Posterior vena cava (tissue), 2 donors: ENCODE results near the gene FXYD6. TPM values are rescaled to one million over a fixed set of nuclear protein-coding genes. Genes with fewer than 3 reads are reported as not detected.

Experiments used
- DNase-seq: peaks from one replicate; pipeline ENCODE4 v3.0.0-alpha.2; 2020; ENCODE audit warnings: low spot score
- intact Hi-C, 2 donors: fragments of 100-400 bp; cut with DNase I; formaldehyde crosslinking; loops; one replicate each; pipeline versions ENCODE4 v1.14.1 to v1.14.2; 2022 to 2023
- total RNA-seq, 2 donors: library from RNA; stranded (reverse); fragmentation: NEBNext Ultra II Directional; extraction: Animal tissue kit (Norgen Biotek cat#: 25700); gene quantifications; one replicate each; pipeline ENCODE4 v1.2.1, GENCODE V29; 2021
- donor health status: DM: yes; HTN: yes; CAD: no.
- donor health status: DM: yes; HTN: yes; CAD: no.

FXYD6 gene
- total RNA-seq, 2 donors from 2014 or later, result 62.8 to 107 TPM

- peak; percentile 24 for DNase-seq
- intact Hi-C loops, result no loop called here
Observed at GRCh38 chr11:117837791-117838190, 38.7 kb downstream of the FXYD6 start.

GRCh38 chr11:117837070-117837776, 39.2 kb downstream of the FXYD6 start:
- peak; percentile 62 for DNase-seq
- intact Hi-C loops, result no loop called here

DNA sequence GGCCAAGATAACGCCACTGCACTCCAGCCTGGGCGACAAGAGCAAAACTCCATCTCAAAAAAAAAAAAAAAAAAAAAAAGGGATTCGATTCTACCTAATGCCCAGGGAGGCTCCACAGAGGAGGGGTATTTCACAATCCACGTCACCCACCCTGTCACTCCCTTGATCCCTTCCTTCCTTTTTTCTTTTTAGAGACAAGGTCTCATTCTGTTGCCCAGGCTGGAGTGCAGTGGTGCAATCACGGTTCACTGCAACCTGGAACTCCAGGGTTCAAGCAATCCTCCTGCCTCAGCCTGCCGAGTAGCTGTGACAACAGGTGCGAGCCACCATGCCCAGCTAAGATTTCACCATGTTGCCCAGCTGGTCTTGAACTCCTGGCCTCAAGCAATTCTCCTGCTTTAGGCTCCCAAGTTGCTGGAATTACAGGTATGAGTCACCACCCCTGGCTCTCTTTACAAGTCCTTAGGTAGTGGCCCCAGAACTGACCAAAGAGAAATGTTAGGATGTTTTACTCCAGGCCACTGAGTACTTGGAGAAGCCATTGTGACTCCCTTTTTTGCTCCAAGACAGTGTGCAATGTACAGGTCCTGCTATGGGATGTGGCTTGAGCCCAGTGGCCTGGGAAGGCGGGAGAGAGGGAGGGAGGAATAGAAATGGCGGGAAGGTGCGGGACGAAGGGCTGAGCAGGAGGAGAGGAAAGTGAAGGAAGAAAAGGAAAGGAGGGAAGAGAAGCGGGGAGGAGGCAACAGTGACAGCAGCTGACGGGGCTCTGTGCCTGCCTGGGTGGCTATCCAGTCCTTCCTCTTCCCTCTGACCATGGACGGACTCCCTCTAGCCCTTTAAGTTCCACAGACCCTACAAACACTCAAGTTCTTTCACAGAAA, 40.1 kb downstream of the FXYD6 start:
- DNase-seq, result peak; percentile 64

DNA sequence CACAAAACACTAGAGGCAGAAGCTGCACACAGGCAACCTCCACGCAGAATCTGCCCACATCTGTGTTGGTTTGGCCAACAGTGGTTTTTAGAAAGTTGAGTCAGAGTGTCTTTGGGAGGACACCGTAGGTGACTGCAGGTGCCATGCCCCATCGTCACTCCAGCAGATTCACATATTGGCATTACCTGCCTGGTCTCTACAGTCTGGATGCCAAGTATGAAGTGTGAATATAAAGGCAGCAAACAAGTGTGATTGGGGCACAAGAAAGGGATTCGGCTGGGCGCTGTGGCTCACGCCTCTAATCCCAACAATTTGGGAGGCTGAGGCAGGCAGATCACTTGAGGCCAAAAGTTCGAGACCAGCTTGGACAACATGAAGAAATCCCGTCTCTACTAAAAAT, 40.9 kb downstream of the FXYD6 start:
- peak; percentile 37 for DNase-seq
- intact Hi-C loops, result no loop called here

More for the DNA sequence above, 40.1 kb downstream of the FXYD6 start:
- intact Hi-C loops, result no loop called here

GRCh38 chr11:117834838-117835443, 41.5 kb downstream of the FXYD6 start:
- peak; percentile 45 for DNase-seq
- intact Hi-C loops, result no loop called here

GRCh38 chr11:117834068-117834810, 42.2 kb downstream of the FXYD6 start:
- intact Hi-C loops, result no loop called here
- no peak for DNase-seq

GRCh38 chr11:117833401-117833891, 43.0 kb downstream of the FXYD6 start:
- DNase-seq, result peak; percentile 52

GRCh38 chr11:117832511-117832910, 43.9 kb downstream of the FXYD6 start:
- intact Hi-C loops, result no loop called here
- DNase-seq, result peak; percentile 43

More at GRCh38 chr11:117833401-117833891, 43.0 kb downstream of the FXYD6 start:
- intact Hi-C loops, result no loop called here

DNA sequence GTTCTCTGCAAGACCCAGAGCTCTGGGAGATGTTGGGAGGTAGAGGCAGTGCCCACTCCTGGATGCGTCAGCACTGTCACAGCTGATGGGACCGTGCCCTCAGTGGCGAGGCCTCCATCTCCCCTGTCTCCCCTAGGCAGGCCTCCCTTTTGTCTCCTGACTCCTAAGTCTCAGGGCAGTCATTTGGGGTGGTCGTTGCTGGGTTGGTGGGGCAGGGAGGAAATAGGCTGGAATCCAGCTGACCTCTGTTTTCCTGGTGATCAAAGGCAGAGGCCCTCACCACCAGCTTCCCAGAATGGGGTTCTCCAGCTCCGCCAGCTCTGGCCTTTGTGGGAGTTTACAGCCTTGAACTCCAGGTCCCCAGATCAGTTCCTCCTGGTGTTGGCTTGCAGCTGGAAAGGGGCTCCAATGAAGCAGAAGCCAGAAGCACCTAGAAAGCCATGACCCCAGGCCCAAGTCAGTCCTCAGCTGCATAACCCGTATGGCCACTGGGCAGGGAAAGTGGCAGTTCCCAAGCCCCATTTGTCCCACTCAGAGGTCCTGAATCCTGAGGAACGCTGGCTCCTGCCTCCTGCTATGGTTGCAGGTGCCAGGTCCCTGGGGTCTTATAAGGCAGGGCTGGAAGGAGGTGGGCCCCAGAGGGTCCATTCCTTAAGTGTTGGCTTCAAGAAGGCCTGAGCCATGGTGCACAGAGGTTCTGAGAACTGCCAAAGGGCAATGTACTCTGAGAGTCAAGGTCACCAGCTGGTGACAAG, 44.6 kb downstream of the FXYD6 start:
- DNase-seq, result peak; percentile 51
- intact Hi-C loops, result no loop called here

DNA sequence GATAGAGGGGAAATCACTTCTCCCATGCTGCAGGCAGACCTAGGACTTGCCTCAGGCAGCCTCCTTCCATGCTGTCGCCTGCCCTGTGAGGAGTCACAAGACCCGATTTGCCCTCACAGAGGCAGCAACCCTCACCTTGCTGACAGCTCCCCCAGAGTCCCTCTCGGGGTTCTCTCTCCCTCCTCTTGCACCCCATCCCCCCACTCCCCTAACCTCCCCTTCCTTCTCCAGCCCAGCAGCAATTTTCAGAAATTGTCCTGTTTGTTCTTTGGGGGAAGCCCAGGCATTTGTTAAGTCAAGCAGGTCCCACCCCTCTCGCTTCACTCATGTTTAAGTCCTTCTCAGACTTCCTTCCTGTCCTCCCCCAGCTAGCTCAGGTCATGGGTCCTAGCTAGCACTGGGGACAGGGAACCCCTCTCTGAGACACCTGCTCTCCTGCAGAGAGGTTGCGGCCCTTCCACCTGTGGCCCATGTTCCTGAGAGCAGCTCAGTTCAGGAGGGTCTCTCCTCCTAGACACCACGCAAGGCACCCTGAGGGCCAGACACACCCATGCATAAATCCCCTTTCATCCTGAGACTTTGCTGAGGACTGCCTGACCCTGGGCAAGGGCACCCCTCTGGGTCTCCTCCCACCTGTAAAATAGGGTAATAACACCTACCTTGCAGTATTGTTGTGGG, 45.6 kb downstream of the FXYD6 start:
- peak; percentile 58 for DNase-seq
- intact Hi-C loops, result no loop called here

GRCh38 chr11:117830072-117830471, 46.4 kb downstream of the FXYD6 start:
- intact Hi-C loops, result no loop called here
- peak; percentile 79 for DNase-seq

- intact Hi-C loops, result no loop called here
- peak; percentile 69 for DNase-seq
Observed at GRCh38 chr11:117829369-117829725, 47.1 kb downstream of the FXYD6 start.

DNA sequence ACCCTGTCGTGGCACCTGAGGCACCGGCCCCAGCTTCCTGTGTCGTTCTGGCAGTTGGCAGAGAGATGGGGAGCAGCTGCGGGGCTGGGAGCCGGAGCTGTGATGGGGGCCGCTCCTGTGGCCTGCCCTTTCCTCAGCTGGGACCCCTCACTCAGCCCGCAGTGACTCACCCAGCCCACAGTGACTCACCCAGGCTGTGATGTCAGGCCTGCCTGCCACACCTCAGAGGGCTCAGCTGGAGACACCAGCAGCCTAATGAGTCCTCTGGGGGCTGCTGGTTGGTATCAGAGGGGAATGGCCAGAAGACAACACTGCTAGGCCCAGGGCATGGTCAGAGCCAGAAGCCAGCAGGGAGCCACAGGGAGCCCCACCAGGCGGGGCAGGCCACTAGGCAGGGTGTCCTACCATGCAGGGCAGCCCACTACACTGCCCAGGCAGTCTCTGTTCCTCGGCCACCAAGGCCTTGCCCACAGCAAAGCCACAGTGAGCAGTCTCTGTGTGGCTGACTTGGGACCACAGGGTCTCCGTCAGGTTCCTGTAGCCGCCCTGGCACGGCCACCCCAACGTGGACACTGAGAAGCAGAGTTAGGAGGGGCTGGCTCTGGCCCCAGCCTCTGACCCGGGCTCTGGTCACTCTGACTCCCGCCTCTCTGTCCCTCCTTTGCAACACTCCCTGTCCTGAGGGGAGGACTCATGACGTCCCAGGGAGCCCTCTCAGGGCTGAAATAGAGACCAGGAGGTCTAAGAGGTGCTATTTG, 47.7 kb downstream of the FXYD6 start:
- intact Hi-C loops, result no loop called here
- DNase-seq, result peak; percentile 90

GRCh38 chr11:117827521-117828511, 48.6 kb downstream of the FXYD6 start:
- peak; percentile 58 for DNase-seq
- intact Hi-C loops, result no loop called here

- intact Hi-C loops, result no loop called here
- DNase-seq, result peak; percentile 31
Observed at GRCh38 chr11:117826832-117827231, 49.6 kb downstream of the FXYD6 start.

DNA sequence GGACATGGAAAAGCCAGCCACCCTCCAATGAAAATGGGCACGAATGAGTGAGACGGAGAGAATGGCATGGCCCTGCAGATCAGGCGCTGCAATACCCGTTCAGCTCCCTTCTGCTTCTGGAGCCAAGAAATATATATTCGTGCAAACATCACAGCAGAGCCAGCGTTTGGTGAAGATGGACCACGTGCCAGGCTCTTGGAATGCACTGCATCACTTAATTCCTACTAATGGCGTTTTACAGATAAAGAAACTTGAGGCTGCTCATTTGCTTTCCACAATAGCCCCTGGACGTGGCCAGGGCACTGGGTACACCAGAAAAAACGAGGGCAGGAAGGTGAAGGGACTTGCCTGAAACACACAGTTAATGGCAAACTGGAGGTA, 50.3 kb downstream of the FXYD6 start:
- intact Hi-C loops, result no loop called here
- DNase-seq, result no peak
